ENCODE results near the gene C1orf159. TPM values are rescaled to one million over a fixed set of nuclear protein-coding genes. Genes with fewer than 3 reads are reported as not detected.
A peak's percentile ranks its signal among the peaks of the same experiment; 100 is the strongest.

Gene C1orf159
- total RNA-seq, 2 donors from 2014 or later, result 8.8 to 13.2 TPM

DNA sequence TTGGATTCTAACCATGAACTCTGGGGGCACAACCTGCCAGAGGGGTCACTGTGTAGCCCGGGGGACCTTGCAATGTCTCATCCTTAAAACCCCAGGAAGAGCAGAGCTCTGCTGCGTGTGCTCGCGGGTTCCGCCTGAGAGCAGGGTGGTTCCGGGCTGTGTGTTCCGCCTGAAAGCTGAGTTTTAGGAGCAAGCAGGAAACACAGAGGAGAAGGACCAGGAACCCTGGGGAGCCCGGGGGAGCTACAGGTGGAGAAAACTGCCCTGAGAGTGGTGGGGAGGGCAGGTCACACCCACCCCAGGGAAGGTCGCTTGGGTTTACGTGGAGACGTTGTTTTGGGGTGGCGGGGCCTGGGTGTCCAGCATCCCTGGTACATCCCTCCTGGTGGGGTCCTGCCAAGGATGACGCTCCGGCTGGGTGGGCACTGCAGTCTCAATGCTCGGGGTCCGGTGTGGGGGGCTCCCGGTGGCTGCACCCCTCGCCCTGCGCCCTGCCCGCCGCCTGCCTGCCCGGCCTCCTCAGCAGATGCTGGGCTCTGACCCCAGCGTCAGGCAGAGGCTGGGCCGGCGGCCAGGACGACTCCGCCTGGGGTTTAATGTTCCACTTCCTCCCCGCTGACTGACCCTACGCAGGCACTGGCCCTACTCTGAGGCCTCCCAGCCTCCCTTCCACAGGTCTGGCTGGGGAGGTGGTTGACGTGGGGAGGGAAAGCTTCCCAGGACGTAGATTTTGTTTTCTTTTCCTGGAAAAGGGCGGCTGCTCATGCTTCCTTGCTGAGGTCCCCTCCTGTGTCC lies 17.3 kb upstream of the C1orf159 start:
- peak in 2 of 3 donors; percentile 14 to 34 for TF ChIP-seq POLR2A (IDR thresholded peaks at IDR 0.05)
- TF ChIP-seq, protein P1, sequence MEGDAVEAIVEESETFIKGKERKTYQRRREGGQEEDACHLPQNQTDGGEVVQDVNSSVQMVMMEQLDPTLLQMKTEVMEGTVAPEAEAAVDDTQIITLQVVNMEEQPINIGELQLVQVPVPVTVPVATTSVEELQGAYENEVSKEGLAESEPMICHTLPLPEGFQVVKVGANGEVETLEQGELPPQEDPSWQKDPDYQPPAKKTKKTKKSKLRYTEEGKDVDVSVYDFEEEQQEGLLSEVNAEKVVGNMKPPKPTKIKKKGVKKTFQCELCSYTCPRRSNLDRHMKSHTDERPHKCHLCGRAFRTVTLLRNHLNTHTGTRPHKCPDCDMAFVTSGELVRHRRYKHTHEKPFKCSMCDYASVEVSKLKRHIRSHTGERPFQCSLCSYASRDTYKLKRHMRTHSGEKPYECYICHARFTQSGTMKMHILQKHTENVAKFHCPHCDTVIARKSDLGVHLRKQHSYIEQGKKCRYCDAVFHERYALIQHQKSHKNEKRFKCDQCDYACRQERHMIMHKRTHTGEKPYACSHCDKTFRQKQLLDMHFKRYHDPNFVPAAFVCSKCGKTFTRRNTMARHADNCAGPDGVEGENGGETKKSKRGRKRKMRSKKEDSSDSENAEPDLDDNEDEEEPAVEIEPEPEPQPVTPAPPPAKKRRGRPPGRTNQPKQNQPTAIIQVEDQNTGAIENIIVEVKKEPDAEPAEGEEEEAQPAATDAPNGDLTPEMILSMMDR (IDR thresholded peaks at IDR 0.05), result no peak
- Histone ChIP-seq H3K4me3 (no peak overlapping the region), H3K9me3 (no peaks in the 10 kb centered on the region), H3K27ac (peak overlapping the region; percentile 59 to 82 (median 72)), H3K27me3 (no peaks in the 10 kb centered on the region), H3K36me3 (replicated peaks in 1 of 2; ENCODE audit: insufficient read depth in 1 of 2, low read depth in 2 of 2) (no peaks in the 10 kb centered on the region), H3K4me1 (peaks cover 42% of the 10 kb centered on the region)
- ATAC-seq, result peak; percentile 71
- 58 to 63% methylated on average over 19 to 32 of the region's 32 CpGs for WGBS, 2 donors
- intact Hi-C loops (cut with DNase I), result no loop called here
- peak; percentile 58 to 78 (median 74) for DNase-seq

DNA sequence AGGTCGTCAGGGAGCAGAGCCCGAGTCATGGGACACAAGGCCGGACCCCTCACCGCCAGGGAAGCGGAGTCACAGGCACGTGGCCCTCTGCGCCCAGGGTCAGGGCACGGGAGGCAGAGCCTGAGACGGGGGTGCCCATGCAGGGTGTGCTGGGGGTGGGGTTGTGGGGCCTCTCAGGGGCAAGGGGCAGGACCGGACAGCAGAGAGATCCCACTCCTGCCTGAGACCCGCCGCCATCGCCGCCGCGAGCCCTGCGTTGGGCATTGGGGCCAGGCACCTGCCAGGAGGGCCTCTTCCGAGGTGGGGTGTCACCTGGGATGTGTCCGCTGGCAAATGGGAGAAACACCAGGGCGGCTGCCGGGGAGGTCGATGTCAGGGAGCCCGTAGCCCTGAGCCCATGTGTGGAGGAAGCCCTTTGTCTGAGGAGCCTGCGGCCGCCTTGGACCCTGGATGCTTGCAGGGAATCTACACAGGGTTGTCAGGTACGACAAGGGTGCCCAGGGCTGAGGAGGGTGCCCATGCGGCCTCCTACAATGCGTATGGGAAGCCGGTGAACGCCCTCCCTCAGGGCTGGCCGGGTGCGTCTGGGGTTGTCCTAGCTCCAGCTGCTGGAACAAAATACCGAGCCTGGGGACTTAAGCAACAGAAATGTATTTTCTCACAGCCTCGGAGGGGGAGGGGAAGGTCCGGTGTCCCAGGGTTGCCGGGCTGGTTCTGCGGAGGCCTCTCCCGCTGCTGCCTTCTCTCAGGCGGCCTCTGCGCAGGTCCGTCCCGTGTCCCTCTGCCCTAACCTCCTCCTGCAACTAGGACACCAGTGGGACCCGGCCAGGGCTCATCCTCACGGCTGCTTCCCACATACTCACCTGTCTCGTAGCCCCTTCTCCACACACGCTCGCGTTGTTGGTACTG lies 16.4 kb upstream of the C1orf159 start:
- H3K27me3 ChIP-seq, result no peaks in the 10 kb centered on the region
- DNase-seq, result peak; percentile 44 to 72 (median 58)
- intact Hi-C loops (cut with DNase I), result no loop called here
- TF ChIP-seq, protein P1 (IDR thresholded peaks at IDR 0.05), result no peak
- TF ChIP-seq POLR2A (IDR thresholded peaks at IDR 0.05), result peak in 2 of 3 donors; percentile 10 to 28
- peak; percentile 24 for ATAC-seq
- H3K27ac ChIP-seq, result peak overlapping the region; percentile 59 to 82 (median 72)
- WGBS, 2 donors, result 63 to 64% methylated on average over 32 to 46 of the region's 48 CpGs
- no peak overlapping the region for H3K4me3 ChIP-seq
- H3K9me3 ChIP-seq, result no peaks in the 10 kb centered on the region
- no peaks in the 10 kb centered on the region for H3K36me3 ChIP-seq (replicated peaks in 1 of 2; ENCODE audit: insufficient read depth in 1 of 2, low read depth in 2 of 2)
- H3K4me1 ChIP-seq, result peaks cover 51% of the 10 kb centered on the region

DNA sequence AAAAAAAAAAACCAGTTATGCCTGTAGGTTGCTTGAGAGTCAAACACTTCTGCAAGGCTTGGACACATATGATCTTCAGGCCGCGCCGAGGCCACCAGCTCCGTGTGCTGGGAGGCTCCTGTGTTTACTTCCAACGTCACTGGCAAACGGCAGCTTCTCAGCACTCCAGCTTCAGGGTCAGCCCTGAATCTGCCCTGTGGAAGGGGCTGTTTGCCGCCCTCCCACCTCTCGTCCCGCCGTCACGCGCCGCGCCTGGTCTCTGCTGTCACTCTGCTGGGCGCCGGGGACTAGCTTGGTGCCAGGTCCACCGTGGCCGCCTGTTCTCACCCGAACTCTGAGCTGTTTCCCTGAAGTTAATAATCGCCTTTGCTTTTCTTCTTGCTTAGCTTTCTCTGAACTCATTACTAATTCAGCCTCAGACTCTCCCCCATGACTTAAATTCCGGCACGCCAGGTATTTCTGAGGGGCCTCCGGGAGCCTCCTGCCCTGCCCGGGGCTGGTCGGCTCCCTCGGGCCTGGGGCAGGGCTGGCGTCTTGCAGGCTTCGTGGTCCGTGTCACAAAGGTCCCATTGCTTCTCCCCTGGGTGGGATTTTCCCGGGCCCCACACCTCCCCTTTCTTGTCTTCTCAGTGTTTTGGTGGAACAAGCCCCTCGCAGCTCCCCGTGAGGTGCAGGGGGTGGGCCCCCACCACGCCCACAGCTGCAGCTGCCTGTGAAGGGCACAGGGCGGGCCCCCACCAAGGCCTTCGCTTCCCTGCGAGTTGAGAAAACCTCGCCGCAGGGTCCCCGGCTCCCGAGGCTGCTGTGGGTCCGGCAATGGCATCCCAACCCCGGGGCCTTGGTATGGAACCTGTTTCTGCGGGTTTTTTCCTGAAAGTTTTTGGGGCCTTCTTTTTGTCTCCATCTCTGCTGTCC lies 14.6 kb upstream of the C1orf159 start:
- WGBS, 2 donors, result 67 to 72% methylated on average over 42 to 43 of the region's 43 CpGs
- Histone ChIP-seq H3K4me1 (peaks cover 52% of the 10 kb centered on the region), H3K4me3 (no peak overlapping the region), H3K27ac (peak overlapping the region in 3 of 4 donors; percentile 78 to 93 (median 89)), H3K9me3 (no peaks in the 10 kb centered on the region), H3K27me3 (no peaks in the 10 kb centered on the region), H3K36me3 (replicated peaks in 1 of 2; ENCODE audit: insufficient read depth in 1 of 2, low read depth in 2 of 2) (no peaks in the 10 kb centered on the region)
- ATAC-seq, result no peak
- DNase-seq, result peak in 2 of 4 donors; percentile 18 to 46
- intact Hi-C loops (cut with DNase I), result no loop called here
- TF ChIP-seq, protein P1 (IDR thresholded peaks at IDR 0.05), result no peak
- no peak for TF ChIP-seq POLR2A (IDR thresholded peaks at IDR 0.05)

DNA sequence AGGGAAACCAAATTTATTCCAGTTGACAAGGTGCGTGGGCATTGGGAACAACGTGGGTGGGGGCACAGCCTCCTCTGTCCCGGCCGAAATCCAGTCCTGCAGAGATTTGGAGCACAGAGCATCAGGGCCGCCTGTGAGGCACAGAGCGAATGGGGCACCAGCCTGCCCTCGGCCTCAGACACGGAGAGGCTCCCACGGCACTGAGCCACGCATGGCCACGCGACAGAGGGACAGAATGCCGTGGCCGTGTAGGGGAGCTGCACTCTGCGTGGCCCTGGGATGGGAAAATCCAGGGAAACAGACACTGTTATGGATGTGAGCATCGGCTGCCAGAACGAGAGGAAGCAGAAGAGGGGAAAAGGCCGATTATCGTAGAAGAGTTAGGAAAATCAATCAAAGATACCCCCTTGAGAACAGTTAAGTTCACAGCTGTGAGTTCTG lies 13.5 kb upstream of the C1orf159 start:
- Histone ChIP-seq H3K27ac (peak overlapping the region; percentile 74 to 93 (median 84)), H3K4me3 (no peak overlapping the region), H3K4me1 (peaks cover 63% of the 10 kb centered on the region), H3K36me3 (replicated peaks in 1 of 2; ENCODE audit: insufficient read depth in 1 of 2, low read depth in 2 of 2) (no peaks in the 10 kb centered on the region), H3K9me3 (no peaks in the 10 kb centered on the region), H3K27me3 (no peaks in the 10 kb centered on the region)
- TF ChIP-seq POLR2A (IDR thresholded peaks at IDR 0.05), result no peak
- TF ChIP-seq, protein P1 (IDR thresholded peaks at IDR 0.05), result no peak
- ATAC-seq (no peak), DNase-seq (no peak)
- intact Hi-C loops (cut with DNase I), result no loop called here
- 54 to 64% methylated on average over 15 to 19 of the region's 19 CpGs for WGBS, 2 donors
